GM19372 (cell line): Measurements from ENCODE around the gene IPO7.

Source experiments
- ATAC-seq: cut with Tn5 transposase; IDR thresholded peaks from one replicate; pipeline ENCODE4 v1.9.1; 2021; ENCODE audit warnings: mild to moderate bottlenecking, low read depth, moderate library complexity; ENCODE audit not compliant: unreplicated experiment

The IPO7 gene

DNA sequence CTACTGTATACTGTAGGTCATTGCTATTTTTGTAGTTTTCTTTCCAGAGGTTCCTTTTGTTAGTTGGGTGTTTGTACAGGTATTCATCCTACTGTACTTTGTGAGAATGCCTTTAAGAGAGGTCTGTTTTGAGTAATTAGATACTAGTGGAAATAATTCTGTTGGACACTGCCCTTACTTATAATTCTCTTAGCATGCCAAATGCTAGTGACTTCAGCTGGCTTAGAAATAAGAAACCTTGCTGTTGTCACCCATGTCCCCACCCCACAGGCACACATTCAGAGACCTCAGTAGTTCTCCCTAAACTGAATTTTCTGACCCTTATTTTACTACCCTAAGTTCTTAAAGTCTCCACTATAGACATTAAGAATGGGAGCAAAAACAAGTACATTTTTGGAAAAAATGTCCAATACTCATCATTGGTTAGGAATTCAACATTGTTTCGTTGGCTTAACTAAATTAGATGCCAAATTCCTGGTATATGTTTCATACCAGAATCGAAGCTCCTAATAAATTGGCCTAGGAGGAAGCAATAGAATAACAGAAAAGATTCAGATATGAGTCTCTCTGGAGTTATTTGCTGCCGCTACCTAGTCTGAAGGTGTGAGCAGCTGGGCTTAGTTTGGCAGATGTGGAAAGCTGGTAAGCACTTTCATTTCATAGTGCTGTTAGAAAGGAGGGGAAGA lies 104.8 kb downstream of the IPO7 start:
- ATAC-seq, result no peak

DNA sequence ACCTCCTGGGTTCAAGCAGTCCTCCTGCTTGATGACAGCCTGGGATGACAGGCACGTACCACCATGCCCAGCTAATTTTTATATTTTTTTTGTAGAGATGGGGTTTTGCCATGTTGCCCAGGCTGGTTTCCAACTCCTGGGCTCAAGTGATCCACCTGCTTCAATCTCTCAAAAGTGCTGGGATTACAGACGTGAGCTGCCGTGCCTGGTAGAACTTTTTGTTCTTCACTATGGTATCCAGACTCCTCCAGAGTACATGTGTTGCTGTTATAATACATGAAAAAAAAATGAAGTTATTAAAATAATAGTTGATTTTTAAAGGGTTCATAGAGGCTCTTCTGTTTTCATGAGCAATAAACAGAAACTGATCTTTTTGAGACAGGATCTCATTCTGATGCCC lies 105.9 kb downstream of the IPO7 start:
- ATAC-seq, result no peak

DNA sequence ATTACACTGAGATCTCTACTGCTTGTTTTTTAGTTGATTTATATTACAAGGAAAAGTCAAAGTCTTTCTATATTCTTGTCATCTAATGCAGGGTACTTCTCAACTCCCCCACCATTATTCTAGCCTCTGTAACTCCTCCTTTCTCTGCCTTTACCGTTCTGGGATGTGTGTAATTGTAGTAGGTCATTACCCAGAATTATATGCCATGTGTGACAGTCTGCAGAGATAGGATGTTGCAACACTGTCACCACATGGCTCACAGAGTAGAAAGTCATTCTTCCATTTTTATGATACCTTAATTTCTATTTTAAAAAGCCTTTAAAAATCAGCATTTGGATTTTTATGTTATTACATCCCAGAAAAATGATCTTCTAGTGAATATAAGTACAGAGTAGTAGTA lies 109.0 kb downstream of the IPO7 start:
- no peak for ATAC-seq

DNA sequence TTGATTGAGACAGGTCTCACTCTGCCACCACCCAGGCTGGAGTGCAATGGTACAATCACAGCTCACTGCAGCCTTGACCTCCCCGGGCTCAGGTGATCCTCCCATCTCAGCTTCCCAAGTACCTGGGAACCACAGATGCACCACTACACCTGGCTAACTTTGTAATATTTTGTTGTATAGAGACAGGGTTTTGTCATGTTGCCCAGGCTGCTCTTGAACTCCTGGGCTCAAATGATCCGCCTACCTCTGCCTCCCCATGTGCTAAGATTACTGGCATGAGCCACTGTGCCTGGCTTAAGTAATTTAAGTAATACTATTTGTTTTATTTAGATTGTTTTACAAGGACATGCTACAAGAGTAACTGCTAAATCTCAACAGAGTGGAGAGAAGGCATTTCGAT lies 109.9 kb downstream of the IPO7 start:
- ATAC-seq, result no peak

DNA sequence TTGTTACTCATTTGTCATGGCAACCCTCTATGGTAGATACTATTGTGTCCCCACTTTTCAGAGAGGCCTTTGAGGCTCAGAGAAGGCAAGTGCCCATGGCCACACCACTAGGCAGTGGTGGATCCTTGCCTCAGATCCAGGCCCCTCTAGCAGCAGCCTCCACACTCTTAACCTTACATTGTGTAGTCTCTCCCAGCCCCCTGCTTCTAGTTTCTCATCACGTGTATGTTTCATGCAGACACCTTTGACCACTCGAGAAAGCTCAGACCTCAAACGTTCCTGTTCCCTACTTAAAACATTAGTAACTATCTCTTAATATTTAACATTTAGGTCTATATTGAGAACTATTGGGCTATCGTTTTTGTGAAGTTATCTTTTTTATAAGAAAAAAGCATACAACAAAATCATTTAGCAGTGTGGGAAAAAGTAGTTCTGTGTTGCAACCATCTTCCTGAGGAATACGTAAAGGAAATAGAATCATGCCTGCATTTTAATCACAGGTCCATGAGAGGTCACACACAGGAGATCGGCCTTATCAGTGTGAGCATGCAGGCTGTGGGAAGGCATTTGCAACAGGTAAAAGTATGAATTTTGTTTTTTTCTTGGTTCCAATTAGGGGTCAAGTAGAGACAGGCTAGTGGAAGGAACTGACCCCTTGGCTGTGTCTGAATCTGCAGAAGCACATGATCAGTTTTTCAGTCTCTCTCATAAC lies 111.5 kb downstream of the IPO7 start:
- no peak for ATAC-seq
